ENCODE data around the gene FBXO2. TPM values are rescaled to one million over a fixed set of nuclear protein-coding genes. Genes with fewer than 3 reads are reported as not detected.

FBXO2 gene
- total and polyA plus RNA-seq, 2 donors (not counting 1 experiment from before 2014, with no cell fraction given), result 0.87 to 2.6 TPM

DNA sequence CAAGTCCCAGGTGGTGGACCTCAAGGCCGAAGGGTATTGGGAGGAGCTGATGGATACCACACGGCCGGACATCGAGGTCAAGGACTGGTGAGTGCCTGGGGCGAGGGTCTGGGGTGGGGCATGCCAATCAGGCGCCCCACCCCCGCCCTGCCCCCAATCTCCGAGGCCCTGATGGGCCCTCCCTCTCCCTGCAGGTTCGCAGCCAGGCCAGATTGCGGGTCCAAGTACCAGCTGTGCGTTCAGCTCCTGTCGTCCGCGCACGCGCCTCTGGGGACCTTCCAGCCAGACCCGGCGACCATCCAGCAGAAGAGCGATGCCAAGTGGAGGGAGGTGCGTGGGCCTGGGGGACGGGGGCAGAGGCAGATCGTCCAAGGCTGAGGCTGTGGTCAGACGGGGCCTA lies 4.3 kb upstream of the FBXO2 start:
- Histone ChIP-seq H3K27me3 (ENCODE audit: control insufficient read depth, insufficient read depth, low read length) (no peaks in the 10 kb centered on the region), H3K4me2 (ENCODE audit: extremely low read depth, insufficient read depth, low read length) (no peak overlapping the region), H3K36me3 (ENCODE audit: control insufficient read depth, insufficient read depth, low read length) (no peaks in the 10 kb centered on the region), H3K9me3 (ENCODE audit: control insufficient read depth, insufficient read depth, low read depth, low read length) (no peaks in the 10 kb centered on the region), H2AFZ (ENCODE audit: low read length) (no peak overlapping the region), H3K79me2 (ENCODE audit: control insufficient read depth, insufficient read depth, low read length) (no peaks in the 10 kb centered on the region), H4K20me1 (ENCODE audit: control insufficient read depth, extremely low read depth, insufficient read depth, low read length) (no peaks in the 10 kb centered on the region), H3K4me3 (replicated peaks in 1 of 4; ENCODE audit: control extremely low read depth in 1 of 4, insufficient read depth in 1 of 4, low read depth in 3 of 4, low read length in 4 of 4) (no peak overlapping the region), H3K27ac (ENCODE audit: insufficient read depth, low read length) (no peak overlapping the region), H3K9ac (ENCODE audit: insufficient read depth, low read length) (no peak overlapping the region), H3K4me1 (ENCODE audit: control insufficient read depth, extremely low read depth, insufficient read depth, low read length) (peaks cover 3% of the 10 kb centered on the region)
- TF ChIP-seq, protein P1, sequence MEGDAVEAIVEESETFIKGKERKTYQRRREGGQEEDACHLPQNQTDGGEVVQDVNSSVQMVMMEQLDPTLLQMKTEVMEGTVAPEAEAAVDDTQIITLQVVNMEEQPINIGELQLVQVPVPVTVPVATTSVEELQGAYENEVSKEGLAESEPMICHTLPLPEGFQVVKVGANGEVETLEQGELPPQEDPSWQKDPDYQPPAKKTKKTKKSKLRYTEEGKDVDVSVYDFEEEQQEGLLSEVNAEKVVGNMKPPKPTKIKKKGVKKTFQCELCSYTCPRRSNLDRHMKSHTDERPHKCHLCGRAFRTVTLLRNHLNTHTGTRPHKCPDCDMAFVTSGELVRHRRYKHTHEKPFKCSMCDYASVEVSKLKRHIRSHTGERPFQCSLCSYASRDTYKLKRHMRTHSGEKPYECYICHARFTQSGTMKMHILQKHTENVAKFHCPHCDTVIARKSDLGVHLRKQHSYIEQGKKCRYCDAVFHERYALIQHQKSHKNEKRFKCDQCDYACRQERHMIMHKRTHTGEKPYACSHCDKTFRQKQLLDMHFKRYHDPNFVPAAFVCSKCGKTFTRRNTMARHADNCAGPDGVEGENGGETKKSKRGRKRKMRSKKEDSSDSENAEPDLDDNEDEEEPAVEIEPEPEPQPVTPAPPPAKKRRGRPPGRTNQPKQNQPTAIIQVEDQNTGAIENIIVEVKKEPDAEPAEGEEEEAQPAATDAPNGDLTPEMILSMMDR (conservative IDR thresholded peaks at IDR 0.05 in 1 of 2, IDR thresholded peaks at IDR 0.05 in 1 of 2; ENCODE audit: low read depth in 1 of 2, low read length in 2 of 2), result no peak
- no peak for TF ChIP-seq EZH2 (IDR thresholded peaks at IDR 0.05; ENCODE audit: low read length, missing control alignments)
- no peak for DNase-seq (ENCODE audit: low read depth in 2 of 2)

DNA sequence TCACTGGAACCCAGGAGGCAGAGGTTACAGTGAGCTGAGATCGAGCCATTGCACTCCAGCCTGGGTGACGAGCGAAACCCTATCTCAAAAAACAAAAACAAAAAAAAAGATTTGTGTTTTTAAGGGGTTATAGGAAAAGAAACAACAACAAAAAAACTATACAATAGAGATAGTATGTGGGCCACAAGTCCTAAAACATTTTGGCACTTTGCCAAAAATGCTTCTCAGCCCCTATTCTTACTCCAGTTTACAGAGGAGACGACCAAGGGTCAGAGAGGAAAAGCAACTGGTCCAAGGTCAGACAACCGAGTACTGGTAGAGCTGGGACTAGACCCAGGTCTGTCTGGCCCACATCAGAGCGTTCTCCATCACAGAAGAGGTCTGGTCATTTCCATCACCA lies 3.4 kb upstream of the FBXO2 start:
- Histone ChIP-seq H3K9me3 (ENCODE audit: control insufficient read depth, insufficient read depth, low read depth, low read length) (no peaks in the 10 kb centered on the region), H3K79me2 (ENCODE audit: control insufficient read depth, insufficient read depth, low read length) (no peaks in the 10 kb centered on the region), H2AFZ (ENCODE audit: low read length) (no peak overlapping the region), H3K4me1 (ENCODE audit: control insufficient read depth, extremely low read depth, insufficient read depth, low read length) (peaks cover 3% of the 10 kb centered on the region), H3K36me3 (ENCODE audit: control insufficient read depth, insufficient read depth, low read length) (no peaks in the 10 kb centered on the region), H3K27ac (ENCODE audit: insufficient read depth, low read length) (no peak overlapping the region), H3K9ac (ENCODE audit: insufficient read depth, low read length) (no peak overlapping the region), H4K20me1 (ENCODE audit: control insufficient read depth, extremely low read depth, insufficient read depth, low read length) (no peaks in the 10 kb centered on the region), H3K4me3 (replicated peaks in 1 of 4; ENCODE audit: control extremely low read depth in 1 of 4, insufficient read depth in 1 of 4, low read depth in 3 of 4, low read length in 4 of 4) (no peak overlapping the region), H3K4me2 (ENCODE audit: extremely low read depth, insufficient read depth, low read length) (no peak overlapping the region), H3K27me3 (ENCODE audit: control insufficient read depth, insufficient read depth, low read length) (no peaks in the 10 kb centered on the region)
- no peak for TF ChIP-seq EZH2 (IDR thresholded peaks at IDR 0.05; ENCODE audit: low read length, missing control alignments)
- TF ChIP-seq, protein P1 (conservative IDR thresholded peaks at IDR 0.05 in 1 of 2, IDR thresholded peaks at IDR 0.05 in 1 of 2; ENCODE audit: low read depth in 1 of 2, low read length in 2 of 2), result no peak
- no peak for DNase-seq (ENCODE audit: low read depth in 2 of 2)

DNA sequence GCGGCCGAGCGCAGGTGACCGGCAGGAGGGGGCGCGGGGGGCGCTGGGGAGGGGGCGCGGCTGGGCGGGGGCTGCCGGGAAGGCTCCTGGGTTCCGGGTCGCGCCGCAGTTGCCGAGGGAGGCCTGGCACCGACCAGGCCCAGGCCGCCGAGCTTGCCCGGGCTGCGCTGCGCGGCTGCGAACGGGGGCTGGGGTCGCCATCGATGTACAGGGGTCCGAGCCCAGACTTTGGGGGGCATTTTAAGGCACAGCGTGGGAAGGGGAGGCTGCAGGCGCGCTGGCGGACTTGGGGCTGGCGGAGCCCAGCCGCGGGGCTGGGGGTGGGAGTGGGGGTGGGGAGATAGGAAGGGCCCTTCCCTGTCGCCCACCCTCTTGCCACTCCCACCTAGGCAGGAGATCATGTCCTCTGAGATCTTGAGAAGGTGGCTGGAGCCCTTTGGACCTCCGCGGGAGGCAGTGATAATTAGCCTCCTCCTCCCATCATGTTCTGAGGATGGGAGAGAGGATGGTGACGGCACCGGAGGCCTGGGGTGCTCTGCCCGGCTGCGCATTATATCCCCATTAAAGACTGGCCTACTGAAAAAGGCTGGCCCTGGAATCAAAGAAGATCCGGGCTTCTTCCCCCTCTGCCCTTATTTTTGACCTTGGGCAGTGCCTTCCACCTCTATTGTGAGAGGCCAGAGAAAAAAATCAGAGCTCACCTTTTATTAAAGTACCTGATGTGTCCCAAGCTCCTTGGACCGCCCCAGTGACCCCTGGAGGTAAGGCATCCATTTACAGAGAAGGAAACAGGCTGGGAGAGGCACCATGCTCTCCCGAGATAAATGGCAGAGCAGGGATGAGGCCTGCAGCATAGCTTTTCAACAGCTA lies 945 bp upstream of the FBXO2 start:
- peaks cover 3% of the 10 kb centered on the region for H3K27me3 ChIP-seq (ENCODE audit: control insufficient read depth, insufficient read depth, low read length)
- H2AFZ ChIP-seq (ENCODE audit: low read length), result peak overlapping the region; percentile 25
- H3K79me2 ChIP-seq (ENCODE audit: control insufficient read depth, insufficient read depth, low read length), result no peaks in the 10 kb centered on the region
- no peak for DNase-seq (ENCODE audit: low read depth in 2 of 2)
- no peaks in the 10 kb centered on the region for H3K36me3 ChIP-seq (ENCODE audit: control insufficient read depth, insufficient read depth, low read length)
- H3K9me3 ChIP-seq (ENCODE audit: control insufficient read depth, insufficient read depth, low read depth, low read length), result no peaks in the 10 kb centered on the region
- H3K4me3 ChIP-seq (replicated peaks in 1 of 4; ENCODE audit: control extremely low read depth in 1 of 4, insufficient read depth in 1 of 4, low read depth in 3 of 4, low read length in 4 of 4), result peak overlapping the region; percentile 39 to 62 (median 48)
- H3K9ac ChIP-seq (ENCODE audit: insufficient read depth, low read length), result peak overlapping the region; percentile 57
- peaks cover 3% of the 10 kb centered on the region for H3K4me1 ChIP-seq (ENCODE audit: control insufficient read depth, extremely low read depth, insufficient read depth, low read length)
- no peak overlapping the region for H3K27ac ChIP-seq (ENCODE audit: insufficient read depth, low read length)
- peak overlapping the region; percentile 91 for H3K4me2 ChIP-seq (ENCODE audit: extremely low read depth, insufficient read depth, low read length)
- no peaks in the 10 kb centered on the region for H4K20me1 ChIP-seq (ENCODE audit: control insufficient read depth, extremely low read depth, insufficient read depth, low read length)
- TF ChIP-seq EZH2 (IDR thresholded peaks at IDR 0.05; ENCODE audit: low read length, missing control alignments), result no peak
- TF ChIP-seq, protein P1 (conservative IDR thresholded peaks at IDR 0.05 in 1 of 2, IDR thresholded peaks at IDR 0.05 in 1 of 2; ENCODE audit: low read depth in 1 of 2, low read length in 2 of 2), result no peak

Measured in fibroblast of lung (primary cell).